Measurements from ENCODE around the gene EP300.
"Not testable (repeated sequence)": the region's sequence is repeated elsewhere in the genome, so short reads cannot be mapped to it uniquely, and the experiment has no call there.

Gene EP300

GRCh38 chr22:41152902-41153301, 60.5 kb downstream of the EP300 start:
- DNase-seq (ENCODE audit: low read depth in 2 of 2) = no peak

GRCh38 chr22:41157083-41157482, 64.7 kb downstream of the EP300 start:
- DNase-seq (ENCODE audit: low read depth in 2 of 2) = no peak

GRCh38 chr22:41169157-41169556, 76.8 kb downstream of the EP300 start:
- no peak for DNase-seq (ENCODE audit: low read depth in 2 of 2)

GRCh38 chr22:41171996-41172395, 79.6 kb downstream of the EP300 start:
- DNase-seq (ENCODE audit: low read depth in 2 of 2) = no peak

- no peak for DNase-seq (ENCODE audit: low read depth in 2 of 2)
These were observed 83.2 kb downstream of the EP300 start for GRCh38 chr22:41175546-41175945.

GRCh38 chr22:41177040-41177621, 84.7 kb downstream of the EP300 start:
- DNase-seq (ENCODE audit: low read depth in 2 of 2) = no peak

GRCh38 chr22:41177622-41178424, 85.4 kb downstream of the EP300 start:
- DNase-seq (ENCODE audit: low read depth in 2 of 2) = no peak

- DNase-seq (ENCODE audit: low read depth in 2 of 2) = no peak
These were observed 86.1 kb downstream of the EP300 start for GRCh38 chr22:41178425-41178975.

GRCh38 chr22:41180362-41180761, 88.0 kb downstream of the EP300 start:
- DNase-seq (ENCODE audit: low read depth in 2 of 2) = not testable (repeated sequence)

- DNase-seq (ENCODE audit: low read depth in 2 of 2) = no peak
These were observed 88.5 kb downstream of the EP300 start for GRCh38 chr22:41180926-41181325.

GRCh38 chr22:41181349-41182241, 89.2 kb downstream of the EP300 start:
- DNase-seq (ENCODE audit: low read depth in 2 of 2) = no peak

GRCh38 chr22:41184679-41185078, 92.3 kb downstream of the EP300 start:
- DNase-seq (ENCODE audit: low read depth in 2 of 2) = no peak

- DNase-seq (ENCODE audit: low read depth in 2 of 2) = no peak
These were observed 99.1 kb downstream of the EP300 start for GRCh38 chr22:41191467-41191866.

- DNase-seq (ENCODE audit: low read depth in 2 of 2) = no peak
These were observed 101.4 kb downstream of the EP300 start for GRCh38 chr22:41193829-41194228.

GRCh38 chr22:41197038-41197972, 104.9 kb downstream of the EP300 start:
- peak; percentile 61 to 63 for DNase-seq (ENCODE audit: low read depth in 2 of 2)

GRCh38 chr22:41198027-41198580, 105.7 kb downstream of the EP300 start:
- no peak for DNase-seq (ENCODE audit: low read depth in 2 of 2)

- no peak for DNase-seq (ENCODE audit: low read depth in 2 of 2)
These were observed 108.7 kb downstream of the EP300 start for GRCh38 chr22:41201141-41201540.

- DNase-seq (ENCODE audit: low read depth in 2 of 2) = no peak
These were observed 110.7 kb downstream of the EP300 start for GRCh38 chr22:41203118-41203517.

- no peak for DNase-seq (ENCODE audit: low read depth in 2 of 2)
These were observed 111.7 kb downstream of the EP300 start for GRCh38 chr22:41204066-41204465.

- DNase-seq (ENCODE audit: low read depth in 2 of 2) = peak; percentile 97 to 98
These were observed 112.9 kb downstream of the EP300 start, which contains the start of gene L3MBTL2 for GRCh38 chr22:41204992-41205900. TSS of gene L3MBTL2 (plus strand) at chr22:41205312. CDS start at chr22:41205363, 51 bp downstream.

Measured in activated CD8-positive, alpha-beta memory T cell treated with anti-CD3 and anti-CD28 coated beads for 4 hours (primary cell).